Loucy (cell line): ENCODE data around the gene EEA1.

Source experiments
- H2AFZ ChIP-seq: fragments of 200-600 bp; sonication (generic); 2 replicates; pipeline ENCODE4 v1.6.0; 2016; ENCODE audit warnings: antibody characterized with exemption, mild to moderate bottlenecking, low read length, moderate library complexity
- H3F3A ChIP-seq: fragments of 200-600 bp; 2 replicates; pipeline ENCODE4 v1.6.0; 2016; ENCODE audit warnings: antibody characterized with exemption, low read depth, mild to moderate bottlenecking
- H3K27me3 ChIP-seq: fragments of 200-600 bp; sonication (generic); 2 replicates; pipeline ENCODE4 v1.6.1; 2014; ENCODE audit warnings: low read length, mild to moderate bottlenecking; ENCODE audit not compliant: insufficient read depth, poor library complexity, severe bottlenecking
- H3K36me3 ChIP-seq: fragments of 200-600 bp; sonication (generic); 2 replicates; pipeline ENCODE4 v1.6.1; 2016; ENCODE audit warnings: low read length; ENCODE audit not compliant: insufficient read depth
- H3K4me1 ChIP-seq: fragments of 200-600 bp; sonication (generic); 2 replicates; pipeline ENCODE4 v1.5.1; 2014; ENCODE audit warnings: low read length, mild to moderate bottlenecking; ENCODE audit not compliant: insufficient read depth, poor library complexity, severe bottlenecking
- H3K4me2 ChIP-seq: fragments of 200-600 bp; sonication (generic); 2 replicates; pipeline ENCODE4 v1.6.0; 2014; ENCODE audit warnings: antibody characterized with exemption, low read length, low read depth, mild to moderate bottlenecking; ENCODE audit not compliant: poor library complexity, severe bottlenecking
- H3K4me3 ChIP-seq: fragments of 200-600 bp; sonication (generic); 2 replicates; pipeline ENCODE4 v1.5.1; 2014; ENCODE audit warnings: low read length, mild to moderate bottlenecking, mixed read lengths; ENCODE audit not compliant: poor library complexity, severe bottlenecking
- H3K79me2 ChIP-seq: fragments of 200-600 bp; sonication (generic); 2 replicates; pipeline ENCODE4 v1.6.1; 2014; ENCODE audit warnings: low read length; ENCODE audit not compliant: insufficient read depth
- H3K9ac ChIP-seq: fragments of 200-600 bp; sonication (generic); 2 replicates; pipeline ENCODE4 v1.6.0; 2014; ENCODE audit warnings: mild to moderate bottlenecking, low read depth, low read length, moderate library complexity; ENCODE audit not compliant: poor library complexity, severe bottlenecking
- H3K9me2 ChIP-seq: fragments of 200-600 bp; sonication (generic); replicated peaks from 2 replicates; pipeline ENCODE4 v1.6.1; 2016; ENCODE audit warnings: low read depth, low read length, mixed read lengths
- H3K9me3 ChIP-seq: fragments of 200-600 bp; sonication (generic); 2 replicates; pipeline ENCODE4 v1.6.1; 2014; ENCODE audit warnings: mild to moderate bottlenecking, antibody characterized with exemption, low read length, low read depth; ENCODE audit not compliant: insufficient read depth
- H4K20me1 ChIP-seq: fragments of 200-600 bp; sonication (generic); 2 replicates; pipeline ENCODE4 v1.6.0; 2014; ENCODE audit warnings: antibody characterized with exemption, low read length, mild to moderate bottlenecking; ENCODE audit not compliant: insufficient read depth, poor library complexity, severe bottlenecking
- CTCF ChIP-seq: fragments of 200-600 bp; sonication (generic); conservative IDR thresholded peaks from 2 replicates; pipeline ENCODE4 v1.5.1; 2014; ENCODE audit warnings: mild to moderate bottlenecking, antibody characterized with exemption, low read length
- EZH2phosphoT487 ChIP-seq: fragments of 200-600 bp; IDR thresholded peaks from 2 replicates; pipeline ENCODE4 v1.6.1; 2018; ENCODE audit warnings: antibody characterized with exemption, mild to moderate bottlenecking, moderate library complexity, borderline replicate concordance

Gene EEA1

GRCh38 chr12:92721656-92722055 is 207.4 kb downstream of the EEA1 start:
- no peak overlapping the region for H3K4me2 ChIP-seq
- H3K79me2 ChIP-seq = no peaks in the 10 kb centered on the region

GRCh38 chr12:92721130-92721529 is 208.0 kb downstream of the EEA1 start:
- Histone ChIP-seq H3F3A (no peaks in the 10 kb centered on the region), H3K79me2 (no peaks in the 10 kb centered on the region), H3K4me3 (no peak overlapping the region), H3K9me2 (no peaks in the 10 kb centered on the region), H3K9ac (no peak overlapping the region), H2AFZ (no peak overlapping the region), H3K27me3 (no peaks in the 10 kb centered on the region), H3K9me3 (no peaks in the 10 kb centered on the region), H3K36me3 (no peaks in the 10 kb centered on the region), H3K4me1 (no peaks in the 10 kb centered on the region), H3K4me2 (no peak overlapping the region), H4K20me1 (no peaks in the 10 kb centered on the region)
- no peak for TF ChIP-seq CTCF
- no peak for TF ChIP-seq EZH2phosphoT487

More at GRCh38 chr12:92721656-92722055, 207.4 kb downstream of the EEA1 start:
- Histone ChIP-seq H3F3A (no peaks in the 10 kb centered on the region), H3K4me1 (no peaks in the 10 kb centered on the region), H3K9me3 (no peaks in the 10 kb centered on the region), H3K4me3 (no peak overlapping the region), H2AFZ (no peak overlapping the region), H3K27me3 (no peaks in the 10 kb centered on the region), H4K20me1 (no peaks in the 10 kb centered on the region), H3K9ac (no peak overlapping the region), H3K36me3 (no peaks in the 10 kb centered on the region), H3K9me2 (no peaks in the 10 kb centered on the region)
- TF ChIP-seq EZH2phosphoT487 (no peak), CTCF (no peak)
